GM23338 (cell line): ENCODE results near the gene HTT-AS. TPM values are rescaled to one million over a fixed set of nuclear protein-coding genes. Genes with fewer than 3 reads are reported as not detected.

Experiments used
- ATAC-seq: fragments of 200-7000 bp; cut with Tn5 transposase; 3 replicates; pipeline ENCODE4 v1.9.1; 2020
- DNase-seq: peaks from one replicate; pipeline ENCODE4 v3.0.0-alpha.2; 2015; ENCODE audit warnings: low spot score
- H2AFZ ChIP-seq: fragments of 200-600 bp; sonication (generic); 2 replicates; pipeline ENCODE4 v1.8.0; 2016; ENCODE audit warnings: antibody characterized with exemption, mild to moderate bottlenecking, moderate library complexity
- H3F3A ChIP-seq: fragments of 200-600 bp; sonication (generic); replicated peaks from 2 replicates; pipeline ENCODE4 v1.8.0; 2017; ENCODE audit warnings: antibody characterized with exemption, mixed run types, low read depth
- H3K27ac ChIP-seq: fragments of 200-600 bp; sonication (generic); 2 replicates; pipeline ENCODE4 v1.6.1; 2016; ENCODE audit warnings: low read depth
- H3K27me3 ChIP-seq: fragments of 200-600 bp; sonication (generic); 2 replicates; pipeline ENCODE4 v1.8.0; 2016; ENCODE audit warnings: mild to moderate bottlenecking, mixed run types, moderate library complexity; ENCODE audit not compliant: insufficient read depth
- H3K36me3 ChIP-seq: fragments of 200-600 bp; sonication (generic); 2 replicates; pipeline ENCODE4 v1.8.0; 2016; ENCODE audit warnings: mild to moderate bottlenecking; ENCODE audit not compliant: insufficient read depth
- H3K4me1 ChIP-seq: fragments of 200-600 bp; sonication (generic); 2 replicates; pipeline ENCODE4 v1.8.0; 2016; ENCODE audit warnings: mild to moderate bottlenecking, moderate library complexity; ENCODE audit not compliant: insufficient read depth
- H3K4me2 ChIP-seq: fragments of 200-600 bp; sonication (generic); 2 replicates; pipeline ENCODE4 v1.7.1; 2017; ENCODE audit warnings: mixed run types
- H3K4me3 ChIP-seq: fragments of 200-600 bp; sonication (generic); 2 replicates; pipeline ENCODE4 v1.6.1; 2016; ENCODE audit warnings: mixed run types
- H3K79me2 ChIP-seq: fragments of 200-600 bp; sonication (generic); replicated peaks from 2 replicates; pipeline ENCODE4 v1.8.0; 2017; ENCODE audit warnings: mild to moderate bottlenecking; ENCODE audit not compliant: insufficient read depth
- H3K9me2 ChIP-seq: fragments of 200-600 bp; sonication (generic); 2 replicates; pipeline ENCODE4 v1.8.0; 2017; ENCODE audit not compliant: insufficient read depth
- H4K20me1 ChIP-seq: fragments of 200-600 bp; sonication (generic); replicated peaks from 2 replicates; pipeline ENCODE4 v1.8.0; 2017; ENCODE audit warnings: mild to moderate bottlenecking; ENCODE audit not compliant: insufficient read depth
- H3K27ac Mint-ChIP-seq: 2 replicates; pipeline ENCODE4 v1.8.0; 2020; ENCODE audit warnings: inconsistent platforms, mild to moderate bottlenecking, moderate library complexity, mixed read lengths
- H3K27me3 Mint-ChIP-seq: 3 replicates; pipeline ENCODE4 v1.8.0; 2022; ENCODE audit warnings: low read depth, mild to moderate bottlenecking, moderate library complexity, mixed read lengths, inconsistent platforms; ENCODE audit not compliant: insufficient read depth, poor library complexity
- H3K36me3 Mint-ChIP-seq: 3 replicates; pipeline ENCODE4 v1.8.0; 2021; ENCODE audit warnings: low read depth, mild to moderate bottlenecking, inconsistent platforms, moderate library complexity, mixed read lengths
- H3K4me1 Mint-ChIP-seq: 3 replicates; pipeline ENCODE4 v1.8.0; 2020; ENCODE audit warnings: mild to moderate bottlenecking, inconsistent platforms, mixed read lengths
- H3K4me3 Mint-ChIP-seq: 3 replicates; pipeline ENCODE4 v1.8.0; 2021; ENCODE audit warnings: moderate library complexity, mild to moderate bottlenecking, inconsistent platforms, mixed read lengths
- H3K9me3 Mint-ChIP-seq: 3 replicates; pipeline ENCODE4 v1.8.0; 2020; ENCODE audit warnings: moderate library complexity, mild to moderate bottlenecking, inconsistent platforms, mixed read lengths
- CREB1 ChIP-seq: fragments of 250-450 bp; sonication (Bioruptor Pico); IDR thresholded peaks from 2 replicates; pipeline ENCODE4 v1.5.0; 2020; ENCODE audit warnings: low read depth, mild to moderate bottlenecking, moderate library complexity
- CTCF ChIP-seq, 2 experiments: fragments of 200-600 bp in 1 of 2; sonication (generic) in 1 of 2; conservative IDR thresholded peaks; 2 replicates each; pipeline versions ENCODE4 v1.5.1 to v1.6.1; 2016 to 2017; ENCODE audit warnings: antibody characterized with exemption in 2 of 2, low read depth in 2 of 2, mild to moderate bottlenecking in 2 of 2, moderate library complexity in 1 of 2
- ETS1 ChIP-seq: IDR thresholded peaks from 2 replicates; pipeline ENCODE4 v1.6.1; 2016; ENCODE audit warnings: antibody characterized with exemption
- EZH2 ChIP-seq: fragments of 200-600 bp; sonication (generic); IDR thresholded peaks from one replicate; pipeline ENCODE4 v1.8.0; 2017; ENCODE audit warnings: antibody characterized with exemption, mild to moderate bottlenecking, low read depth; ENCODE audit not compliant: unreplicated experiment
- EZH2phosphoT487 ChIP-seq: fragments of 200-600 bp; sonication (generic); IDR thresholded peaks from one replicate; pipeline ENCODE4 v1.8.1; 2018; ENCODE audit warnings: antibody characterized with exemption; ENCODE audit not compliant: unreplicated experiment
- JUNB ChIP-seq: IDR thresholded peaks from one replicate; pipeline ENCODE4 v1.6.1; 2016; ENCODE audit warnings: antibody characterized with exemption; ENCODE audit not compliant: unreplicated experiment
- NANOG ChIP-seq: IDR thresholded peaks from 2 replicates; pipeline ENCODE4 v1.6.1; 2016; ENCODE audit warnings: antibody characterized with exemption, borderline replicate concordance
- POLR2AphosphoS5 ChIP-seq: IDR thresholded peaks from 2 replicates; pipeline ENCODE4 v1.6.1; 2016; ENCODE audit warnings: antibody characterized with exemption, low read depth
- STAT1 ChIP-seq: IDR thresholded peaks from one replicate; pipeline ENCODE4 v1.6.1; 2016; ENCODE audit warnings: antibody characterized with exemption; ENCODE audit not compliant: unreplicated experiment
- ZNF114 ChIP-seq: fragments of 250-450 bp; sonication (Bioruptor Pico); IDR thresholded peaks from 2 replicates; pipeline ENCODE4 v1.5.0; 2020; ENCODE audit warnings: mild to moderate bottlenecking, moderate library complexity
- polyA plus RNA-seq: library from polyadenylated mRNA; unstranded; fragments of >200 nt; fragmentation: Nextera tagmentation; extraction: Ambion mirVana; gene quantifications from 2 replicates; pipeline ENCODE4 v1.2.1, GENCODE V29; 2016
- total RNA-seq: library from RNA; depleted of rRNA; stranded (reverse); fragments of >200 nt; shearing (Covaris generic); gene quantifications from 2 replicates; pipeline ENCODE4 v1.2.3, GENCODE V29; 2014
- TF ChIP-seq, protein P1 (sequence below): fragments of 250-450 bp; sonication (Bioruptor Pico); IDR thresholded peaks from 2 replicates; pipeline ENCODE4 v1.5.0; 2020; ENCODE audit warnings: mild to moderate bottlenecking, moderate library complexity

Gene HTT-AS
- total and polyA plus RNA-seq, 2 experiments from 2014 or later: not detected

GRCh38 chr4:3114377-3114776 lies 40.0 kb upstream of the HTT-AS start:
- H3F3A ChIP-seq: no peaks in the 10 kb centered on the region
- Mint-ChIP-seq H3K4me3 (no peak overlapping the region), H3K27ac (no peak overlapping the region), H3K36me3 (peaks cover 95% of the 10 kb centered on the region), H3K9me3 (peaks cover 5% of the 10 kb centered on the region; the same call in 1 of the 3 replicates), H3K4me1 (peaks cover 5% of the 10 kb centered on the region; the same call in 2 of the 3 replicates), H3K27me3 (peaks cover 3% of the 10 kb centered on the region)
- no peak for DNase-seq
- no peaks in the 10 kb centered on the region for H3K4me1 ChIP-seq
- H3K4me2 ChIP-seq: no peak overlapping the region
- H3K36me3 ChIP-seq: peaks cover 39% of the 10 kb centered on the region
- no peak for ATAC-seq
- peaks cover 3% of the 10 kb centered on the region; the same call in 1 of the 2 replicates for H4K20me1 ChIP-seq
- no peak overlapping the region for H2AFZ ChIP-seq
- H3K27me3 ChIP-seq: no peaks in the 10 kb centered on the region
- no peak overlapping the region for H3K4me3 ChIP-seq
- peaks cover 39% of the 10 kb centered on the region for H3K79me2 ChIP-seq
- TF ChIP-seq JUNB (no peak), ETS1 (no peak), CTCF (conservative IDR thresholded peaks at IDR 0.05; ENCODE audit: low read depth in 2 of 2) (no peak), STAT1 (no peak), CREB1 (CRISPR knock-in tag) (no peak), EZH2phosphoT487 (no peak), NANOG (no peak), EZH2 (no peak), ZNF114 (no peak), POLR2AphosphoS5 (no peak)
- H3K9me2 ChIP-seq: no peaks in the 10 kb centered on the region
- H3K27ac ChIP-seq: no peak overlapping the region

- Mint-ChIP-seq H3K4me1 (peaks cover 5% of the 10 kb centered on the region; the same call in 2 of the 3 replicates), H3K27me3 (peaks cover 3% of the 10 kb centered on the region), H3K36me3 (peaks cover 95% of the 10 kb centered on the region), H3K9me3 (peaks cover 5% of the 10 kb centered on the region; the same call in 1 of the 3 replicates), H3K27ac (no peak overlapping the region), H3K4me3 (no peak overlapping the region)
- no peak for DNase-seq
- H3F3A ChIP-seq: no peaks in the 10 kb centered on the region
- H2AFZ ChIP-seq: no peak overlapping the region
- H3K79me2 ChIP-seq: peaks cover 42% of the 10 kb centered on the region
- no peaks in the 10 kb centered on the region for H3K4me1 ChIP-seq
- no peak overlapping the region for H3K27ac ChIP-seq
- H3K4me2 ChIP-seq: no peak overlapping the region
- H3K9me2 ChIP-seq: no peaks in the 10 kb centered on the region
- H4K20me1 ChIP-seq: peaks cover 5% of the 10 kb centered on the region; the same call in 1 of the 2 replicates
- no peaks in the 10 kb centered on the region for H3K27me3 ChIP-seq
- no peak overlapping the region for H3K4me3 ChIP-seq
- H3K36me3 ChIP-seq: peaks cover 48% of the 10 kb centered on the region
- TF ChIP-seq ZNF114 (no peak), STAT1 (no peak)
- TF ChIP-seq, protein P1, sequence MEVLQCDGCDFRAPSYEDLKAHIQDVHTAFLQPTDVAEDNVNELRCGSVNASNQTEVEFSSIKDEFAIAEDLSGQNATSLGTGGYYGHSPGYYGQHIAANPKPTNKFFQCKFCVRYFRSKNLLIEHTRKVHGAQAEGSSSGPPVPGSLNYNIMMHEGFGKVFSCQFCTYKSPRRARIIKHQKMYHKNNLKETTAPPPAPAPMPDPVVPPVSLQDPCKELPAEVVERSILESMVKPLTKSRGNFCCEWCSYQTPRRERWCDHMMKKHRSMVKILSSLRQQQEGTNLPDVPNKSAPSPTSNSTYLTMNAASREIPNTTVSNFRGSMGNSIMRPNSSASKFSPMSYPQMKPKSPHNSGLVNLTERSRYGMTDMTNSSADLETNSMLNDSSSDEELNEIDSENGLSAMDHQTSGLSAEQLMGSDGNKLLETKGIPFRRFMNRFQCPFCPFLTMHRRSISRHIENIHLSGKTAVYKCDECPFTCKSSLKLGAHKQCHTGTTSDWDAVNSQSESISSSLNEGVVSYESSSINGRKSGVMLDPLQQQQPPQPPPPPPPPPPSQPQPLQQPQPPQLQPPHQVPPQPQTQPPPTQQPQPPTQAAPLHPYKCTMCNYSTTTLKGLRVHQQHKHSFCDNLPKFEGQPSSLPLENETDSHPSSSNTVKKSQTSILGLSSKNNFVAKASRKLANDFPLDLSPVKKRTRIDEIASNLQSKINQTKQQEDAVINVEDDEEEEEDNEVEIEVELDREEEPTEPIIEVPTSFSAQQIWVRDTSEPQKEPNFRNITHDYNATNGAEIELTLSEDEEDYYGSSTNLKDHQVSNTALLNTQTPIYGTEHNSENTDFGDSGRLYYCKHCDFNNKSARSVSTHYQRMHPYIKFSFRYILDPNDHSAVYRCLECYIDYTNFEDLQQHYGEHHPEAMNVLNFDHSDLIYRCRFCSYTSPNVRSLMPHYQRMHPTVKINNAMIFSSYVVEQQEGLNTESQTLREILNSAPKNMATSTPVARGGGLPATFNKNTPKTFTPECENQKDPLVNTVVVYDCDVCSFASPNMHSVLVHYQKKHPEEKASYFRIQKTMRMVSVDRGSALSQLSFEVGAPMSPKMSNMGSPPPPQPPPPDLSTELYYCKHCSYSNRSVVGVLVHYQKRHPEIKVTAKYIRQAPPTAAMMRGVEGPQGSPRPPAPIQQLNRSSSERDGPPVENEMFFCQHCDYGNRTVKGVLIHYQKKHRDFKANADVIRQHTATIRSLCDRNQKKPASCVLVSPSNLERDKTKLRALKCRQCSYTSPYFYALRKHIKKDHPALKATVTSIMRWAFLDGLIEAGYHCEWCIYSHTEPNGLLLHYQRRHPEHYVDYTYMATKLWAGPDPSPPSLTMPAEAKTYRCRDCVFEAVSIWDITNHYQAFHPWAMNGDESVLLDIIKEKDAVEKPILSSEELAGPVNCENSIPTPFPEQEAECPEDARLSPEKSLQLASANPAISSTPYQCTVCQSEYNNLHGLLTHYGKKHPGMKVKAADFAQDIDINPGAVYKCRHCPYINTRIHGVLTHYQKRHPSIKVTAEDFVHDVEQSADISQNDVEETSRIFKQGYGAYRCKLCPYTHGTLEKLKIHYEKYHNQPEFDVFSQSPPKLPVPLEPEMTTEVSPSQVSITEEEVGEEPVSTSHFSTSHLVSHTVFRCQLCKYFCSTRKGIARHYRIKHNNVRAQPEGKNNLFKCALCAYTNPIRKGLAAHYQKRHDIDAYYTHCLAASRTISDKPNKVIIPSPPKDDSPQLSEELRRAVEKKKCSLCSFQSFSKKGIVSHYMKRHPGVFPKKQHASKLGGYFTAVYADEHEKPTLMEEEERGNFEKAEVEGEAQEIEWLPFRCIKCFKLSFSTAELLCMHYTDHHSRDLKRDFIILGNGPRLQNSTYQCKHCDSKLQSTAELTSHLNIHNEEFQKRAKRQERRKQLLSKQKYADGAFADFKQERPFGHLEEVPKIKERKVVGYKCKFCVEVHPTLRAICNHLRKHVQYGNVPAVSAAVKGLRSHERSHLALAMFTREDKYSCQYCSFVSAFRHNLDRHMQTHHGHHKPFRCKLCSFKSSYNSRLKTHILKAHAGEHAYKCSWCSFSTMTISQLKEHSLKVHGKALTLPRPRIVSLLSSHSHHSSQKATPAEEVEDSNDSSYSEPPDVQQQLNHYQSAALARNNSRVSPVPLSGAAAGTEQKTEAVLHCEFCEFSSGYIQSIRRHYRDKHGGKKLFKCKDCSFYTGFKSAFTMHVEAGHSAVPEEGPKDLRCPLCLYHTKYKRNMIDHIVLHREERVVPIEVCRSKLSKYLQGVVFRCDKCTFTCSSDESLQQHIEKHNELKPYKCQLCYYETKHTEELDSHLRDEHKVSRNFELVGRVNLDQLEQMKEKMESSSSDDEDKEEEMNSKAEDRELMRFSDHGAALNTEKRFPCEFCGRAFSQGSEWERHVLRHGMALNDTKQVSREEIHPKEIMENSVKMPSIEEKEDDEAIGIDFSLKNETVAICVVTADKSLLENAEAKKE (CRISPR knock-in tag): no peak
- no peak for ATAC-seq
These were observed 38.5 kb upstream of the HTT-AS start for GRCh38 chr4:3112609-3113469.
